GM04504 (cell line): ENCODE data around the gene CDH10.

Source experiments
- DNase-seq: peaks from one replicate; pipeline ENCODE4 v3.0.0-alpha.2; 2012; ENCODE audit warnings: low read depth

CDH10 gene

DNA sequence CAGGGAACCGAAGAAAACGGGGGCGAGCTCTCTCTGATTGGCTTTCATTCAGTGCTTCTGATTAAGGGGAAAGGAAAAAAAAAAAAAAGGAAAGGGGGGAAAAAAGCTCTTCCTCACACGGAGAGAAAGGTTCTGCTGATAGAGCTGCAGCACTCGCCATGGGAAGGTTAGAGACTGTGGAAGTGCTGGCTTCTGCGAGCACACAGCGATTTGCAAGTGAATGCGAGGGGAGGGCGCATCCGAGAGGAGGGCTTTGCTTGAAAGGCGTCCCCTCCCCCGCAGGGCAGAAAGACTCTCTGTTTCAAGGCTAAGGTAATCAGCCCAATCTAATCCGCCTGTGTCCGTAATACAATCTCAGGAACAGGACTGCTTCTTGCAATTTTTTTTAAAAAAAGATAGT is at the start of gene CDH10:
TSS of gene CDH10 (minus strand) at position 218 of the 400 bp plus-strand sequence. CDS start 51,488 bp downstream, outside the sequence.
- DNase-seq: no peak

DNA sequence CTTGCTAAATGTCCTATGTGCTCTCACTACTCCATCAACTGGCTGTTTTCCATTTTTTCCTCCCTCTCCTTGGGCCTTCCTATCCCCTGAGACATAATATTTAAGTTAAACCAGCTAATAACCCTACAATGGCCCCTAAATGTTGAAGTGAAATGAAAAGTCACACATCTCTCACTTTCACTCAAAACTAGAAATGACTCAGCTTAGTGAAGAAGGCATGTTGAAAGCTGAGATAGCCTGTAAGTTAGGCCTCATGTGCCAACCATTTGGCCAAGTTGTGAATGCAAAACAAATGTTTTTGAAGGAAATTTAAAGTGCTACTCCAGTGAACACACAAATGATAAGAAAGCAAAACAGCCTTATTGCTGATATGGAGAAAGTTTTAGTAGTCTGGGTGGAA is 48.8 kb upstream of the CDH10 start:
- DNase-seq: no peak

- no peak for DNase-seq
Measured at GRCh38 chr5:24691074-24691473, 46.3 kb upstream of the CDH10 start.

DNA sequence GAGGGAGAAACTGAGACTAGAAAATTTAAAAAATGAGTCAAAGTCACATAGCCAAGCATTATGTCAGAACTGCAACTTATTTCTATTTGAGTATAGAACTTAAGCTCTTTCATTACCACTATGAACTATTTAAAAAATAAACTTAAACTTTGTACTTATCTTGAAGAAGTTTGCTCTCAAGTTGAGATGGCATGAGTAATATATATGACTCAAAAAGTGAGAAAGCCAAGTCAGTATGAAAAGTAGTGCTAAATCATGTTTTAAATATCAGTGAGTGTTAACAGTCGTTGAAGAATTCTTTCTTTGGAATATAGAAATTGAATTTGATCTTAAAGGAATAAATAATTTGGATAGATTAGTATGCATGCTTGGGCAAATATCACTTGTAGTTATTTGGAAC is 36.3 kb upstream of the CDH10 start:
- DNase-seq: no peak

DNA sequence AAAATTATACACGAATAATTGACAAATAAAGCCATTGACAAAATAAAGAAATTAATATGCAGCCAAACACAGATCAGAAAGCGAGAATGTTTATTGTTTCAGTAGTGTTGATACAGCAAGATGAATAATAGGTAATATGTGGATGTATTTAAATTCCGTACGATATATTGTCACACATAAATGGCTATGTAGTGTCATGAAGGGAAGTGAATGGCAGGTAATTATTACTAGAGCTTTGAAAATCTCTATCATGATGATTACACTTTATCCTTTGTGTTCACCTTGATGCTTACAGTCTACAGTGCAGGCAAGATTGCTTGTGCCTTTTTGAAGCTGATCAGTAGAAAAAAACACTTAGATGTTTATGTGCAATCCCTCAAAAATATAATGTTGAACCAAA is 23.3 kb upstream of the CDH10 start:
- DNase-seq: no peak

DNA sequence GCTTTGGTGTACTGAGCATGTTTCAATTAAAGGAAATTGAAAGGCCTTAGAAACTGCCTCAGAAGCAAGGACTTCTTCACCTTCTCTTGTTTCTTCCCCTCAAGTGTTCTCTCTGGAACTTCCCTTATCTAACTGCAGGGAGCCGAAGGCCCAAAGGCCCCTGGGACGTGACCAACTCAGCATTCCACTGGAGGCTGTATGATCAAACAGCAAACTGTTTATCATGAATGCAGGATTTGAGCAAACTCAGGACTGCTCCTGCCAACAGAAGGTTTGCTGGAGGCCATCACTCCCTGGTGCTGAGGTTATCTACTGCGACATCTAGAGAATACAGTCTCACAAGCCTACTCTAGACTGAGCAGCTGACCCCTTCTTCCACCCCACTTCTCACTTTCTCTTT is 4.8 kb upstream of the CDH10 start:
- no peak for DNase-seq

DNA sequence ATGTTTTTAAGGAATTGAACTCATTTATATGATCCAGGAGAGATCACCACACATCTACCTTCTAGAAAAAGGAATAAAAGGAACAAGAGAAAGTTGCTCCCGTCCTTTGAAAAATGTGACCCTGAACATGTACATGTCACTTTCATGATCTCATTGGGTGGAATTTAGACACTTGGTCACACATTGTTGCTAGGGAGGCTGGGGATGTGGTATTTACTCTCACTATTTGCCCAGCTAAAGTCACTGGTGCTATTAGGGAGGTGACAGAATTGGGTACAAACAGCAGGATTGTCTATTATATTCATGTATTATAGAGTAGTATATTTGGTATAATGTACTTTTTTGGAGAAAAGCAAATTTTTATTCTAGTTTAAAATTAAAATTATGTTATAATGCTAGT is 2.1 kb upstream of the CDH10 start:
- DNase-seq: no peak

GRCh38 chr5:24645483-24645882 is 705 bp upstream of the CDH10 start:
- DNase-seq: no peak

GRCh38 chr5:24643880-24644279 is 898 bp downstream of the CDH10 start:
- DNase-seq: no peak

DNA sequence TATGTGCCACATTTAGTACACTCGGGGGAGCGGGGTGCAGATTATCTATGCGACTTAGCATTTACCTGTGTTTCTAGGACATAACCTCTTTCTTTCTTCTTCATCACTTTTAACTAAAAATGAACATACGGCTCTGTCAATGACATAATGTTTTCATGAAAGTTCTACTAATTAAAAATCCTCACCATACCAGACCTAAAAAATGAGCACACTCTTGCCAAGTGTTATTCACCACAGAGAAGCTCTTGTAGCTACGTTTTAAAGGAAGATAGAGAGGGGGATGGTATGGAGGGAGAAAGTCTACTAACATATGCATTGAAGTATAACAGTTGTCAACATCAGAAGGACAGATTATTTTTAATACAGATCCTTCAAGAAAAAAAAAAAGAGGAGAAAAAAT is 1.6 kb downstream of the CDH10 start:
- DNase-seq: no peak

- DNase-seq: no peak
Measured at GRCh38 chr5:24642022-24642421, 2.8 kb downstream of the CDH10 start.

DNA sequence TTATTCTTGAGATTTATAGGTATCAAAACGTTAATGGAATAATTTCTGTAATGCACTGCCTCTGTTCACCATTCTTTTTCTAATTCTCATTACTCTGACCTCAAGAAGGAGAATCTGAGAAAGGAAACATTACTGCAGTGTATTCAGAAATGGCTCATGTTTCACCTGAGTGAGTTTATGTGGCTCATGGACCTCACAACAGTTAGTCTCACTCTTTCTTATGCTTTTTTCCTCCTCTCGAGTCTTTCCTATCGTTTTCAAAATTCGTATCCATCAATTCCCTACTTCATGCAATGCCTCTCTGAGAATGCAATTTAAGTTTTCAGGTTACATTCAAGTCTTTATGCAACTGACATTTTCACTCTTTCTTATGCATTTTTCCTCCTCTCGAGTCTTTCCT is 9.6 kb downstream of the CDH10 start:
- no peak for DNase-seq

DNA sequence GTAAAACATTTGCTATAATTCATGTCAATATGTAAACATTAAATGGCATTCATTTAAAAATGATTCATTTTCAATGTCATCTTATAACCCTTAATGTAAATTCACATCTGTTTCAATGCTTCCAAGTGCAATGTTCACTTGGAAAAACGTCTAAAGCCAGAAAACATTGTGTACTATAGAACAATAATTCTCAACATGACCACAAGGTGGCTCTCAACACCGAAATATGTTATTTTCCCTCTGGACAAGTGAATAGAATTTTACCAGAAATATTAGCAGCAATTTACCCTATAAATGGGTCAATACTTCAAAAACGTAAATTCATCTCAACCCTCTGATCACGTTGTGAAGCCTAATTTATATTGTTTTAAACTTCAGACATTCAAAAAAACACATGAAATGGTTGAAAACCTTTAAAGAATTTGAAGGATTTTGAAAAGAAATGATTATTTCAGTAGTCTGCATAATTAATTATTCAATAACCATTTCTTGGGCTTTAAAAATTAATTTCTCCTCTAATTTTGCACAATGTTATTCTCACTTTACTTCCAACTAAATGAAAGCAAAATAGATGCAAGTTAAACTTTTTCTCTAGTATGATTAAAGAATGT is 11.0 kb downstream of the CDH10 start:
- DNase-seq: peak; percentile 13

GRCh38 chr5:24632353-24632752 is 12.4 kb downstream of the CDH10 start:
- DNase-seq: no peak

GRCh38 chr5:24630918-24631317 is 13.9 kb downstream of the CDH10 start:
- no peak for DNase-seq

- no peak for DNase-seq
Measured at GRCh38 chr5:24629798-24630197, 15.0 kb downstream of the CDH10 start.

DNA sequence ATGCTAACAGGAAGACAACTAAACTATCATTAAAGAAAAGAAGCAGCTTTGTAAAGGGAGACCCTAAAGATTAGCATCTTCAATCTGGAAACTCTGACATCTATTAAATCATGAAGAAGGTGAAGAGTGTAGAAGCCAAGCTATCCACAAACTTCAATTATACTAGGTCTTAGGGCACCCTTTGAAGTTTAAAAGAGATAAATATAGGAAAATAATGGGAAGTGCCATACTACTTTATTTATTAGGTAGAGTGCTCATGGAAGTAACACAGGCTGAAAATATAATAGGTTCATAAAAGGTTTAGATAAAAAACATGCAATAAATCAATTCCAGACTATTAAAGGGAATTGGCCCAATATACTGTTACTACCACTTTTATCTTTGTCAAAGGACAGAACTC is 19.9 kb downstream of the CDH10 start:
- DNase-seq: no peak

- no peak for DNase-seq
Measured at GRCh38 chr5:24623624-24624023, 21.2 kb downstream of the CDH10 start.

DNA sequence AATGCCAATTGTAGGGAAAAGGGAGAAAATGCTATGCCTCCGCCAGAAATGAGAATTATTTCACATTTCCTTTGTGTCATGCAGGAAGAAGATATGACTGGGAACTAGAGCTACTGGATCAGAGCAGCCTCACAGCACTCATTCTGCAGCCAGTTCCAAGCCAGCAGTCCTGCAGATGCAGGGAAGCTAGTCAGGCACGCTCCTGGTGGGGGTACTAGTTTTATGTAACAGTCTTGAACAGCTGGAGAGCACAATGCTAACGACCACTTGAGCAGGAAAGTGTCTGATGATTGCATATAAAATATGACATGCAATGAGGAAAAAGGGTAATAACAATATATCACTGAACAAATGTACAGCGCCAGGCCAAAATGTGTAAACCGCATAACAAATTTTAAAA is 21.7 kb downstream of the CDH10 start:
- no peak for DNase-seq

DNA sequence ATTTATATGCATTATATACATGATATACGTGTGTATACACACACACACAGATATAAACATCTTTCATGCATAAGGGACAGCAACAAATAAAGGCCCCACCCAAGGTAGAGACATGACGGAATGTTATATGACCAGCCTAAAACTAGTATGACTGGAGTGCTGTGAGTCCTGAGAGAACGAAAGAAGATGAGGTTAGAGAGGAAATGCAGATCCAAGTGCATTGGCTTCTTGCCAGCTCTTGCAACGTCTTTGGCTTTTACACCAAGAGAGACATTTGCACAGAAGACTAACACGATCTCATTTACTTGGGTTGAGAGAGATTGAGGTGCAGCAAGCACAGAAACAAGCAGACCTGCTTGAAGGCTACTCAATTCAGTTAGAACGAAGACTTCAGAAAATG is 23.0 kb downstream of the CDH10 start:
- DNase-seq: no peak

- no peak for DNase-seq
Measured at GRCh38 chr5:24616566-24616965, 28.2 kb downstream of the CDH10 start.

DNA sequence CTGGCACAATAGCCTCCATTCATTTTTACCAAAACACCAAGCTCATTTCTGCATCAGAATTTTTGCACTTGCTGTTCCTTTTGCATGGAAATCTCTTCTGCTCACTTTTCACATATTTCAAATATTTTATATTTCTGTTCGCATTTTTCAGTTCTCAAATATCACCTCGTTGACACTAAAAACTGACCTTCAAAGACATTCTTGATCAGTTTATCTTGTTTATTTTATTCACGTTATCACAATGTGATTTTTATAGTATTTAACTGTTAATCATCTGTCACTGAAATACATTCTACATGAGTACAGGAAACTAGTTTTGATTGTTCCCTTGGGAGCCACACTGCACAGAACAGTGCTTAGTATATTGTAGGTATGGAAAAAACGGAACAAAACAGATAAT is 29.6 kb downstream of the CDH10 start:
- no peak for DNase-seq

DNA sequence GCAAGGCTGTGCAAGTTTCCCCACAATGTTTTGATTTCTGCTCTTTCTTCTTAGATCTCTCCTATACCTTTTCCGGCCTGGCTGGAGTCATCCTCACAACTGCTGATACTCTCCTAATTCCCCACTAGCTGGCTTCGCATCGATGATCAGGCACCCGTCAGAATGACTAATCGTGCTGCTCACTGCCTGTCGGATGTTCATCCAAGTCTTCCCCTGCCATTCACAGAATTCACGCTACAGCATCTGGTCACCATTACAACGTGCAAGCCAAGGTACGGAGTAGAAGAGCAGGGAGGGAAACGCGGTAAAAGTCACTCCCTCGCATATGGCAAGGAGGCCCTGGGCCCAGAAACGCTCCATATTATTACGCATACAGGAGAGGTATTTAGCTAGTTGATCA is 35.1 kb downstream of the CDH10 start:
- no peak for DNase-seq

DNA sequence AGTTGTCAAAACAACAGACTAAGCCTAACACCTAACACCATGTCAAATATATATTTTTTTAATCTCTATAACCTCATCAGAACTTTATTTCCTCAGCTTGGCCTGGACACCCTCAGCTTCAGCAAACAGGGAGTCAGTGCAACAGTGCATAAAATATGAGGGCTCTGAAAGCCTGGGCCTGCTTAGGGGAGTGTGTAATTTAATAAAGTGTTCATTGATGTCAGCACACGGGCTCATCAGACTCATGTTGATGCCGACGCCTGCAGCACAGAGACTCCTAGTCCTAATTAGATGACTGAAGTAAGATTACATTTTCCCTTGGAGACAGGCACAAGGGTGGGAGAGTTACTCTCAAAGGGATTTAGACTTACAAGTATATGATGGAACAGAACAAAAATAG is 37.8 kb downstream of the CDH10 start:
- DNase-seq: no peak

GRCh38 chr5:24602188-24602587 is 42.6 kb downstream of the CDH10 start:
- DNase-seq: no peak
